ENCODE data around the gene C1orf94.

DNA sequence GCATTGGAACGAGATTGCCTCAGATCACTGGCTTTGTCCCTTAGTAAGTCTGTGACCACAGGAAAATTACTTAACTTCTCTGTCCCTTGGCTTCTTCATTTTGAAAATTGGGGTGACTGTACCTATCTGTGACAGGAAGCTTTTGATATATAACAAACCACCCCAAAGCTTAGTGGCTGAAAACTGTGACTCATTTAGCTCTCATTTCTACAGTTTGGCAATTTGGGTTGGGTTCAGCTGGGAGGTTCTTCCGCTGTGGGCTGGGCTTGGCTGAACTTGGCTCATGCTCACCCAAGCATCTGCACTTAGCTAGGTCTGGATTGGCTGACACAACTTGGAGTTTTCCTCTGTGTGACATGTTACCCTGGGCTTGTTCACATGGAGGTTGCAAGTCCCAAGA is 14.0 kb downstream of the C1orf94 start:
- no peak for TF ChIP-seq ZBTB7A (IDR thresholded peaks at IDR 0.05; ENCODE audit: low read depth)
- TF ChIP-seq EP300 (IDR thresholded peaks at IDR 0.05; ENCODE audit: borderline replicate concordance), result no peak
- TF ChIP-seq REST (IDR thresholded peaks at IDR 0.05; ENCODE audit: low read depth), result no peak
- TF ChIP-seq TAF1 (IDR thresholded peaks at IDR 0.05; ENCODE audit: low read depth), result no peak
- no peak for TF ChIP-seq TCF12 (IDR thresholded peaks at IDR 0.05; ENCODE audit: low read depth)
- no peak for TF ChIP-seq RAD21 (IDR thresholded peaks at IDR 0.05; ENCODE audit: low read depth)
- no peak for TF ChIP-seq CREB1 (IDR thresholded peaks at IDR 0.05; ENCODE audit: low read depth)
- no peak for TF ChIP-seq FOXM1 (IDR thresholded peaks at IDR 0.05; ENCODE audit: borderline replicate concordance, low read depth)
- no peak for TF ChIP-seq EGR1 (IDR thresholded peaks at IDR 0.05)
- TF ChIP-seq, protein P1, sequence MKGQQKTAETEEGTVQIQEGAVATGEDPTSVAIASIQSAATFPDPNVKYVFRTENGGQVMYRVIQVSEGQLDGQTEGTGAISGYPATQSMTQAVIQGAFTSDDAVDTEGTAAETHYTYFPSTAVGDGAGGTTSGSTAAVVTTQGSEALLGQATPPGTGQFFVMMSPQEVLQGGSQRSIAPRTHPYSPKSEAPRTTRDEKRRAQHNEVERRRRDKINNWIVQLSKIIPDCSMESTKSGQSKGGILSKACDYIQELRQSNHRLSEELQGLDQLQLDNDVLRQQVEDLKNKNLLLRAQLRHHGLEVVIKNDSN (IDR thresholded peaks at IDR 0.05), result no peak
- TF ChIP-seq, protein P2, sequence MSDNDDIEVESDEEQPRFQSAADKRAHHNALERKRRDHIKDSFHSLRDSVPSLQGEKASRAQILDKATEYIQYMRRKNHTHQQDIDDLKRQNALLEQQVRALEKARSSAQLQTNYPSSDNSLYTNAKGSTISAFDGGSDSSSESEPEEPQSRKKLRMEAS (IDR thresholded peaks at IDR 0.05), result no peak
- no peak for TF ChIP-seq CEBPB (IDR thresholded peaks at IDR 0.05)
